ENCODE data around the gene CDC73. TPM values are rescaled to one million over a fixed set of nuclear protein-coding genes. Genes with fewer than 3 reads are reported as not detected.

CDC73 gene
- total RNA-seq, 1 donor from 2014 or later: 49.2 TPM

DNA sequence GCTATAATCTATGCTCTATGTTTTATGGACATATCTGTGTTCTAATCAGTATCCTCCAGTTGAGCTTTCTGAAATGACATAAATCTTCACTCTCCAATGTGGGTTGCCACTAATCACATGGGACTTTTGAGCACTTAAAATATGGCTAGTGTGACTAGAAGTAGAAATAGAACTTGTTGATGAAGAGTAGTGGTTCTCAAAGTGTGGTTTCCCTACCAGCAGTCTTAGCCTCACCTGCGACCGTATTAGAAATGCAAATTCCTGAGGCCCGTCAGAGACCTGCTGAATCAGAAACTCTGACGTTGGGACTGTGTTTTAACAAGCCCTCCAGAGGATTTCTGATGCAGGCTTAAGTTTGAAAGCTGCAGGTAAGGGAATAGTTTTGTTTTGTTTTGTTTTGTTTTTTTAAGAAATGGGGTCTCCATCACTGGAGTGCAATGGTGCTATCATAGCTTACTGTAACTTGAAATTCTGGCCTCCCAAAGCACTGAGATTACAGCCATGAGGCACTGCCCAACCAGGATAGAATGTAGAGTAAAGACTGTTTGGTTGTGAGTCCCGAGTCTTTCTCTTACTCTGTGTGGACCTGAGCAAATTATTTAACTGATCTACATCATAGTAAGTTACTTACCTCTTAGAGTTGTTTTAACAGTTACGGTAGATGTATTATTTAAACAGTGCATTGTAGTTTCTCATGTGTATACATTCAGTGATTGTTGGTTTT lies 38.3 kb upstream of the CDC73 start:
- DNase-seq (ENCODE audit: low spot score): no peak
- Histone ChIP-seq H3K27ac (no peak overlapping the region), H3K79me2 (ENCODE audit: low read depth) (no peaks in the 10 kb centered on the region), H4K20me1 (ENCODE audit: low read depth) (no peaks in the 10 kb centered on the region), H3K9me3 (ENCODE audit: low read depth) (no peaks in the 10 kb centered on the region), H3F3A (ENCODE audit: low read depth) (no peaks in the 10 kb centered on the region), H3K4me3 (no peak overlapping the region), H3K9ac (no peak overlapping the region), H3K4me1 (no peaks in the 10 kb centered on the region), H2AFZ (replicated peaks) (no peak overlapping the region), H3K27me3 (no peaks in the 10 kb centered on the region), H3K4me2 (no peak overlapping the region), H3K36me3 (peaks cover 48% of the 10 kb centered on the region)
- Mint-ChIP-seq H3K4me1 (no peaks in the 10 kb centered on the region), H3K9me3 (peaks cover 7% of the 10 kb centered on the region), H3K27ac (no peak overlapping the region), H3K27me3 (ENCODE audit: insufficient read depth, low read depth) (no peaks in the 10 kb centered on the region), H3K36me3 (peaks cover 26% of the 10 kb centered on the region), H3K4me3 (no peak overlapping the region)
- TF ChIP-seq EZH2phosphoT487 (IDR thresholded peaks at IDR 0.05) (no peak), CTCF (IDR thresholded peaks at IDR 0.05) (no peak), EZH2 (IDR thresholded peaks at IDR 0.05) (no peak)

- TF ChIP-seq EZH2 (IDR thresholded peaks at IDR 0.05) (no peak), EZH2phosphoT487 (IDR thresholded peaks at IDR 0.05) (no peak), CTCF (IDR thresholded peaks at IDR 0.05) (no peak)
- Histone ChIP-seq H3K4me3 (no peak overlapping the region), H4K20me1 (ENCODE audit: low read depth) (no peaks in the 10 kb centered on the region), H3F3A (ENCODE audit: low read depth) (no peaks in the 10 kb centered on the region), H3K4me2 (no peak overlapping the region), H3K36me3 (peaks cover 47% of the 10 kb centered on the region), H2AFZ (replicated peaks) (no peak overlapping the region), H3K4me1 (no peaks in the 10 kb centered on the region), H3K27me3 (no peaks in the 10 kb centered on the region), H3K9ac (no peak overlapping the region), H3K9me3 (ENCODE audit: low read depth) (no peaks in the 10 kb centered on the region), H3K79me2 (ENCODE audit: low read depth) (no peaks in the 10 kb centered on the region), H3K27ac (no peak overlapping the region)
- Mint-ChIP-seq H3K4me3 (no peak overlapping the region), H3K27ac (no peak overlapping the region), H3K9me3 (no peaks in the 10 kb centered on the region), H3K4me1 (no peaks in the 10 kb centered on the region), H3K36me3 (peaks cover 14% of the 10 kb centered on the region), H3K27me3 (ENCODE audit: insufficient read depth, low read depth) (no peaks in the 10 kb centered on the region)
- no peak for DNase-seq (ENCODE audit: low spot score)
Measured at GRCh38 chr1:193085263-193085662, 36.6 kb upstream of the CDC73 start.

DNA sequence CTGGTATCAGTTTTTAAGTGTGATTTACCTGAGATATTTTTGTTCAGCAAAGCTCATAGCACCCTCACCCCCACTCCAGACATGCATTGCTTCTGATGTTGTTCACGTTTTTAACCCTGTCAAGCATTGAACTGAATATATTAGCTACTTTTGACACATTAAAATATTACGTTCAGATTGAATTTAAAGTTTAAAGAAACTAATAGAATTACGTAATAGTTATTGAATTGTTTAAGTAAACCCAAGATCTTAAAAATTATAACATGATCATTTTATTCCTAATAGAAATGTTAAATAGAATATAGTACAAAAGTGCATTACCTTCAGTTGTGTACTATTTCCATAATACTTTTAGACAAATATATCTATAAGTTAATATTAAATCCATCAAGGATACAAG lies 35.5 kb upstream of the CDC73 start:
- Mint-ChIP-seq H3K27ac (no peak overlapping the region), H3K4me3 (no peak overlapping the region), H3K9me3 (no peaks in the 10 kb centered on the region), H3K27me3 (ENCODE audit: insufficient read depth, low read depth) (no peaks in the 10 kb centered on the region), H3K36me3 (peaks cover 14% of the 10 kb centered on the region), H3K4me1 (no peaks in the 10 kb centered on the region)
- DNase-seq (ENCODE audit: low spot score): no peak
- Histone ChIP-seq H4K20me1 (ENCODE audit: low read depth) (no peaks in the 10 kb centered on the region), H3K9ac (no peak overlapping the region), H3K4me2 (no peak overlapping the region), H3K27me3 (no peaks in the 10 kb centered on the region), H3K4me1 (no peaks in the 10 kb centered on the region), H3K36me3 (peaks cover 36% of the 10 kb centered on the region), H3K27ac (no peak overlapping the region), H3K9me3 (ENCODE audit: low read depth) (no peaks in the 10 kb centered on the region), H3F3A (ENCODE audit: low read depth) (no peaks in the 10 kb centered on the region), H2AFZ (replicated peaks) (no peak overlapping the region), H3K79me2 (ENCODE audit: low read depth) (no peaks in the 10 kb centered on the region), H3K4me3 (no peak overlapping the region)
- no peak for TF ChIP-seq EZH2 (IDR thresholded peaks at IDR 0.05)
- TF ChIP-seq EZH2phosphoT487 (IDR thresholded peaks at IDR 0.05): no peak
- no peak for TF ChIP-seq CTCF (IDR thresholded peaks at IDR 0.05)
